Epithelial cell of umbilical artery (primary cell): ENCODE results near the gene PNPLA4. TPM values are rescaled to one million over a fixed set of nuclear protein-coding genes. Genes with fewer than 3 reads are reported as not detected.

Experiments used
- total RNA-seq: library from RNA; depleted of rRNA; stranded (reverse); fragments of >200 nt; gene quantifications from 2 replicates; pipeline ENCODE4 v1.2.3, GENCODE V29; 2014

PNPLA4 gene, protein sequence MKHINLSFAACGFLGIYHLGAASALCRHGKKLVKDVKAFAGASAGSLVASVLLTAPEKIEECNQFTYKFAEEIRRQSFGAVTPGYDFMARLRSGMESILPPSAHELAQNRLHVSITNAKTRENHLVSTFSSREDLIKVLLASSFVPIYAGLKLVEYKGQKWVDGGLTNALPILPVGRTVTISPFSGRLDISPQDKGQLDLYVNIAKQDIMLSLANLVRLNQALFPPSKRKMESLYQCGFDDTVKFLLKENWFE
- 8.8 and 18.8 TPM in 2 replicates for total RNA-seq

DNA sequence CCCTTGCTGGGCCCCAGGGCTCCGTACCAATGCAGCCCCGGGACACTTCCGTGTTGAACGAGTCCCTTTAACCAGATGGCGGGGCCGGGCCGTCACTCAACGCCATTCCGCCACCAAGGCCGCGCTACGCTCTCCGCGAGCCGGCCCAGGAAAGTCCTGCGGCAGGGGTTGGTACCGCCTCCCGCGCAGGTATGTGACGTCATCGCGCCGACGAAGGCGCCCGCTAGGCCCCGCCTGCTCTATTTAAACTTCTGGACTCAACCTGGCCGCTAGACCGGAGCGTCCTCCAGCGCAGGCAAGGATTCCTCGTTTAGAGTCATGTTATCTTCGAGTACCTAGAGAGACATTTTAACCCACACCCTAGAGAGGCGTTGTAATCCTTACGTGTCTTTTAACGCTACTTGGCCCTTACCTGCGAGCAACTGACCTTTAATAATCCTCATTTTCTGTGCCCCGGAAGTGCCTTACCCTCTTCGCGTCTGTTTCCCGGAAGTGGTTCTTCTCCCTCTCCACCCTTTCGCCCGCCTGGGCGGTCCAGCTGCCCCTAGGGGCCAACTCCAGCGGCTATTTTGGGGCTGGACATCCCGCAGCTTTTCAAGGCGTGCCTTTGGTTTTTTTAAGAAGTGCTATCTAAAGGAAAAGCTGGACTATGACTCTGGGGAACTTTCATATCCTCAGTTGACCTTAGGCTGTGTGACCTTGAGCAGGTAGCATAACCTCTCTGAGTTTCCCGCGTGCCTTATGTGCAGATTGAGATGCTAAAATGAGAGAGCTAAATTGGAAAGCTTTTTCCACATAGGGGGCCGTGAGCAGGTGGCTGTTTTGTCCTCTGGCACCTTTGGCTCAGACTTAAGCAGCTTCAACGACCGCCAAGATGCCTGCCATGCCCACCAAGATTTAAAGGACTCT lies at the start of gene PNPLA4:
Gene PNPLA4 (minus strand): TSS at position 155 of the 909 bp plus-strand sequence. CDS start 1,294 bp downstream, outside the sequence.

Other genes with a start within 250 kb of the PNPLA4 start
- not detected in 2 replicates for gene VCX, start 84.2 kb downstream of the PNPLA4 start, total RNA-seq
- gene VCX2, start 243.9 kb upstream of the PNPLA4 start, total RNA-seq, result not detected in 2 replicates